ENCODE results near the gene GYG1. TPM values are rescaled to one million over a fixed set of nuclear protein-coding genes. Genes with fewer than 3 reads are reported as not detected.

GYG1 gene
- total RNA-seq, 4 donors from 2014 or later, result 19.8 to 89.8 (median 35.3) TPM

GRCh38 chr3:148998297-148998696, 7.0 kb downstream of the GYG1 start:
- Histone ChIP-seq H3K27ac (peak overlapping the region in 2 of 4 donors; percentile 7 to 25), H3K4me1 (peaks cover 0 to 11% (median 3%) of the 10 kb centered on the region in 4 donors), H3K4me3 (no peak overlapping the region), H3K27me3 (no peaks in the 10 kb centered on the region), H3K9me3 (no peaks in the 10 kb centered on the region), H3K36me3 (peaks cover 0 to 25% (median 9%) of the 10 kb centered on the region in 4 donors)
- WGBS, 2 donors (ENCODE audit: low coverage in 1 of 2), result 79 to 90% methylated on average over 5 of the region's 5 CpGs
- TF ChIP-seq POLR2A (IDR thresholded peaks at IDR 0.05) (no peak), POLR2AphosphoS5 (IDR thresholded peaks at IDR 0.05) (no peak), EP300 (IDR thresholded peaks at IDR 0.05; ENCODE audit: low read depth) (no peak), CTCF (IDR thresholded peaks at IDR 0.05) (no peak)
- no peak for DNase-seq
- in situ Hi-C loops (cut with MboI; ENCODE audit: low pct_ligation_motif_present in 1 of 4, low pct_unique_long_range_greater_than_20kb in 1 of 4, low sequenced_read_pairs in 3 of 4), result no loop called here
- intact Hi-C loops (cut with DNase I; ENCODE audit: low total_unique reads), result no loop called here

- in situ Hi-C loops (cut with MboI; ENCODE audit: low pct_ligation_motif_present in 1 of 4, low pct_unique_long_range_greater_than_20kb in 1 of 4, low sequenced_read_pairs in 3 of 4) (no loop called here), intact Hi-C loops (cut with DNase I; ENCODE audit: low total_unique reads) (no loop called here)
- H3K4me3 ChIP-seq, result no peak overlapping the region
- no peaks in the 10 kb centered on the region for H3K27me3 ChIP-seq
- TF ChIP-seq POLR2A (IDR thresholded peaks at IDR 0.05) (no peak), CTCF (IDR thresholded peaks at IDR 0.05) (no peak)
- H3K4me1 ChIP-seq, result peaks cover 0 to 9% (median 2%) of the 10 kb centered on the region in 4 donors
- peaks cover 0 to 25% (median 9%) of the 10 kb centered on the region in 4 donors for H3K36me3 ChIP-seq
- H3K9me3 ChIP-seq, result no peaks in the 10 kb centered on the region
- no peak for DNase-seq
- WGBS, 2 donors (ENCODE audit: low coverage in 1 of 2), result 53 to 64% methylated on average over 7 of the region's 7 CpGs
- peak overlapping the region in 2 of 4 donors; percentile 7 to 25 for H3K27ac ChIP-seq
Observed at GRCh38 chr3:148998715-148999423, 7.5 kb downstream of the GYG1 start.

- in situ Hi-C loops (cut with MboI; ENCODE audit: low pct_ligation_motif_present in 1 of 4, low pct_unique_long_range_greater_than_20kb in 1 of 4, low sequenced_read_pairs in 3 of 4), result no loop called here
- 76 to 77% methylated on average over 3 of the region's 3 CpGs for WGBS, 2 donors (ENCODE audit: low coverage in 1 of 2)
- no peak for DNase-seq
- peaks cover 0 to 14% (median 4%) of the 10 kb centered on the region in 4 donors for H3K4me1 ChIP-seq
- peak overlapping the region in 2 of 4 donors; percentile 6 to 14 for H3K27ac ChIP-seq
- peaks cover 0 to 20% (median 9%) of the 10 kb centered on the region in 4 donors for H3K36me3 ChIP-seq
- no peak for TF ChIP-seq POLR2AphosphoS5 (IDR thresholded peaks at IDR 0.05)
- no peak for TF ChIP-seq POLR2A (IDR thresholded peaks at IDR 0.05)
- no peak for TF ChIP-seq EP300 (IDR thresholded peaks at IDR 0.05; ENCODE audit: low read depth)
- no peaks in the 10 kb centered on the region for H3K27me3 ChIP-seq
- intact Hi-C loops (cut with DNase I; ENCODE audit: low total_unique reads), result no loop called here
- H3K9me3 ChIP-seq, result no peaks in the 10 kb centered on the region
- H3K4me3 ChIP-seq, result no peak overlapping the region
Observed at GRCh38 chr3:148999806-149000205, 8.5 kb downstream of the GYG1 start.

GRCh38 chr3:149000206-149000745, 8.9 kb downstream of the GYG1 start:
- WGBS, 2 donors (ENCODE audit: low coverage in 1 of 2), result 76 to 86% methylated on average over 3 of the region's 3 CpGs
- no peak for DNase-seq
- no peaks in the 10 kb centered on the region for H3K9me3 ChIP-seq
- peaks cover 0 to 16% (median 4%) of the 10 kb centered on the region in 4 donors for H3K4me1 ChIP-seq
- H3K27me3 ChIP-seq, result no peaks in the 10 kb centered on the region
- H3K36me3 ChIP-seq, result peaks cover 0 to 20% (median 8%) of the 10 kb centered on the region in 4 donors
- TF ChIP-seq POLR2AphosphoS5 (IDR thresholded peaks at IDR 0.05) (no peak), CTCF (IDR thresholded peaks at IDR 0.05) (no peak), EP300 (IDR thresholded peaks at IDR 0.05; ENCODE audit: low read depth) (no peak), POLR2A (IDR thresholded peaks at IDR 0.05) (no peak)
- intact Hi-C loops (cut with DNase I; ENCODE audit: low total_unique reads) (no loop called here), in situ Hi-C loops (cut with MboI; ENCODE audit: low pct_ligation_motif_present in 1 of 4, low pct_unique_long_range_greater_than_20kb in 1 of 4, low sequenced_read_pairs in 3 of 4) (no loop called here)
- H3K27ac ChIP-seq, result no peak overlapping the region
- no peak overlapping the region for H3K4me3 ChIP-seq
